Panc1 (cell line): ENCODE results near the gene SCNN1B. TPM values are rescaled to one million over a fixed set of nuclear protein-coding genes. Genes with fewer than 3 reads are reported as not detected.

Source experiments
- ATAC-seq: fragments of 200-7000 bp; cut with Tn5 transposase; 2 replicates; pipeline ENCODE4 v1.9.1; 2020; ENCODE audit warnings: mild to moderate bottlenecking, moderate library complexity
- BruUV-seq: library from RNA; stranded (reverse); fragments of 400-500 nt; replicated peaks from 2 replicates; lab custom pipeline; 2021; lab: Mats Ljungman, UMichigan
- CTCF ChIA-PET: fragments of 300-600 bp; sonication (Branson Sonifier 250); formaldehyde crosslinking; loops from one replicate; lab custom pipeline; 2022; ENCODE audit warnings: antibody characterized with exemption; lab: Charles Lee
- POLR2A ChIA-PET: fragments of 300-600 bp; sonication (Branson Sonifier 250); formaldehyde crosslinking; loops from one replicate; lab custom pipeline; 2022; ENCODE audit warnings: antibody characterized with exemption; lab: Charles Lee
- DNase-seq: peaks from one replicate; pipeline ENCODE4 v3.0.0-alpha.2; 2010; ENCODE audit warnings: low read depth, low spot score
- H3K27ac ChIP-seq: 2 replicates; pipeline ENCODE4 v1.5.1; 2011; ENCODE audit warnings: mild to moderate bottlenecking, low read length, inconsistent platforms
- H3K27me3 ChIP-seq: fragments of 200-500 bp; sonication (Bioruptor generic); 2 replicates; pipeline ENCODE4 v1.6.0; 2014; ENCODE audit warnings: low read length, inconsistent platforms; ENCODE audit not compliant: control insufficient read depth, insufficient read depth
- H3K36me3 ChIP-seq: fragments of 200-500 bp; sonication (Bioruptor generic); 2 replicates; pipeline ENCODE4 v1.5.1; 2014; ENCODE audit warnings: inconsistent platforms, mild to moderate bottlenecking, low read length, moderate library complexity; ENCODE audit not compliant: control insufficient read depth, insufficient read depth
- H3K4me1 ChIP-seq: 2 replicates; pipeline ENCODE4 v1.5.1; 2011; ENCODE audit warnings: inconsistent platforms, mild to moderate bottlenecking, low read length, moderate library complexity; ENCODE audit not compliant: control insufficient read depth, insufficient read depth
- H3K4me3 ChIP-seq, 2 experiments: 2 replicates each; pipeline ENCODE4 v1.5.1; 2011 to 2012; ENCODE audit warnings: low read depth in 2 of 2, low read length in 2 of 2, mild to moderate bottlenecking in 2 of 2, inconsistent platforms in 1 of 2, moderate library complexity in 1 of 2
- H3K9me3 ChIP-seq: fragments of 200-500 bp; sonication (Bioruptor generic); 2 replicates; pipeline ENCODE4 v1.5.1; 2014; ENCODE audit warnings: low read depth, mild to moderate bottlenecking, inconsistent platforms, low read length, moderate library complexity; ENCODE audit not compliant: control insufficient read depth, insufficient read depth
- CTCF ChIP-seq: fragments of 450-650 bp; IDR thresholded peaks from 2 replicates; pipeline ENCODE4 v1.5.1; 2017; ENCODE audit warnings: mild to moderate bottlenecking
- POLR2AphosphoS5 ChIP-seq: IDR thresholded peaks from 2 replicates; pipeline ENCODE4 v1.6.1; 2012; ENCODE audit warnings: mild to moderate bottlenecking, low read depth, low read length, moderate library complexity
- SIN3A ChIP-seq: IDR thresholded peaks from 2 replicates; pipeline ENCODE4 v1.6.1; 2012; ENCODE audit warnings: low read depth, mild to moderate bottlenecking, low read length, moderate library complexity, borderline replicate concordance; ENCODE audit not compliant: insufficient read depth
- TCF7L2 ChIP-seq: IDR thresholded peaks from 2 replicates; pipeline ENCODE4 v1.6.1; 2011; ENCODE audit warnings: mild to moderate bottlenecking, low read depth, low read length, inconsistent platforms
- in situ Hi-C: cut with HindIII; loops from 2 replicates; pipeline ENCODE4 v1.10.0; 2016; ENCODE audit warnings: low sequenced_read_pairs, low pct_unique_long_range_greater_than_20kb
- intact Hi-C: fragments of 100-400 bp; cut with micrococcal nuclease; formaldehyde crosslinking; loops from one replicate; pipeline ENCODE4 v1.10.0; 2022; ENCODE audit not compliant: unreplicated experiment
- total RNA-seq: library from RNA; stranded (reverse); gene quantifications from one replicate; pipeline ENCODE4 v1.2.1, GENCODE V29; 2021; ENCODE audit not compliant: unreplicated experiment
- TF ChIP-seq, protein P1 (sequence below), 2 experiments: IDR thresholded peaks; 2 replicates each; pipeline ENCODE4 v1.6.1; 2011 to 2012; ENCODE audit warnings: low read depth in 2 of 2, control low read depth in 1 of 2, low read length in 1 of 2, mild to moderate bottlenecking in 1 of 2, moderate library complexity in 1 of 2; ENCODE audit not compliant: insufficient read depth in 1 of 2

SCNN1B gene
- total RNA-seq, 1 experiment from 2014 or later = 10.7 TPM

DNA sequence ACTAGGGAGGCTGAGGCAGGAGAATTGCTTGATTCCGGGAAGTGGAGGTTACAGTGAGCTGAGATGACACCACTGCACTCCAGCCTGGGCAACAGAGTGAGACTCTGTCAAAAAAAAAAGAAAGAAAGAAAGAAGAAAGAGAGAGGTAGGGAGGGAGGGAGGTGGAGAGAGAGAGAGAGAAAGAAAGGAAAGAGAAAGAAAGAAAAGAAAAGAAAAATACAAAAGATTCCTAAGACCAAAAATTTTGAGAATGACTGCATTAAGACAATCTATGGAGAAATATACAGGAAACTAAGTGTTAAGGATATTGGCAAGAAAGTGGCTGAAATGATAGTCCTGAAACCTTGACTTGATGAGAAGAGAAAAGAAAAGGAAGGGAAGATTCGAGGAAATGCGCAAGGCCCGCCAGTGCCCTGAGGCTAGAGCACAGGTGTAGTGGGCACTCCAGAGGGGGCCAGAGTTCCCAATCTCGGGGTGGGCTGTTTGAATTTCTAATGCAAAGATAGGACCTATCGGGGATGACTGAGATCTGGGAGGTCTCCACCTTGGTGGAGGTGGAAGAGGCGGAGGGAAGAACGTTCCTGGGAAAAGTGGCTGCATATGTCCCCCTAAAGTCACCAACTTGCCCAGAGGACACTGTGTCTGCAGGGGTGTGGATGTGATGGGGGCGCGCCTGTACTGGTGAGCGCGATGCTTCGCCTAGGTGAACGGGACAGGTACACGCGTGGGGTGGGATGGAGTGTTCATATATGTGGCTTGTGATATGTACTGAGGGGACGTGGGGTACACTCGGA, 654 bp upstream of the SCNN1B start:
- Histone ChIP-seq H3K36me3 (no peaks in the 10 kb centered on the region), H3K9me3 (no peaks in the 10 kb centered on the region), H3K4me1 (peaks cover 9% of the 10 kb centered on the region), H3K27ac (0 out of 2 replicates have a peak overlapping the region, but pooled peaks have one; percentile 18), H3K4me3 (peak overlapping the region; percentile 48 to 58), H3K27me3 (peaks cover 4% of the 10 kb centered on the region; the same call in 1 of the 2 replicates)
- DNase-seq (no peak), ATAC-seq (0 out of 2 replicates have a peak, but pooled peaks have one; percentile 4)
- in situ Hi-C loops (no loop called here), intact Hi-C loops (no loop called here)
- CTCF ChIA-PET = no interaction called here
- TF ChIP-seq TCF7L2 (no peak), SIN3A (no peak), POLR2AphosphoS5 (no peak), CTCF (no peak)
- TF ChIP-seq, protein P1, sequence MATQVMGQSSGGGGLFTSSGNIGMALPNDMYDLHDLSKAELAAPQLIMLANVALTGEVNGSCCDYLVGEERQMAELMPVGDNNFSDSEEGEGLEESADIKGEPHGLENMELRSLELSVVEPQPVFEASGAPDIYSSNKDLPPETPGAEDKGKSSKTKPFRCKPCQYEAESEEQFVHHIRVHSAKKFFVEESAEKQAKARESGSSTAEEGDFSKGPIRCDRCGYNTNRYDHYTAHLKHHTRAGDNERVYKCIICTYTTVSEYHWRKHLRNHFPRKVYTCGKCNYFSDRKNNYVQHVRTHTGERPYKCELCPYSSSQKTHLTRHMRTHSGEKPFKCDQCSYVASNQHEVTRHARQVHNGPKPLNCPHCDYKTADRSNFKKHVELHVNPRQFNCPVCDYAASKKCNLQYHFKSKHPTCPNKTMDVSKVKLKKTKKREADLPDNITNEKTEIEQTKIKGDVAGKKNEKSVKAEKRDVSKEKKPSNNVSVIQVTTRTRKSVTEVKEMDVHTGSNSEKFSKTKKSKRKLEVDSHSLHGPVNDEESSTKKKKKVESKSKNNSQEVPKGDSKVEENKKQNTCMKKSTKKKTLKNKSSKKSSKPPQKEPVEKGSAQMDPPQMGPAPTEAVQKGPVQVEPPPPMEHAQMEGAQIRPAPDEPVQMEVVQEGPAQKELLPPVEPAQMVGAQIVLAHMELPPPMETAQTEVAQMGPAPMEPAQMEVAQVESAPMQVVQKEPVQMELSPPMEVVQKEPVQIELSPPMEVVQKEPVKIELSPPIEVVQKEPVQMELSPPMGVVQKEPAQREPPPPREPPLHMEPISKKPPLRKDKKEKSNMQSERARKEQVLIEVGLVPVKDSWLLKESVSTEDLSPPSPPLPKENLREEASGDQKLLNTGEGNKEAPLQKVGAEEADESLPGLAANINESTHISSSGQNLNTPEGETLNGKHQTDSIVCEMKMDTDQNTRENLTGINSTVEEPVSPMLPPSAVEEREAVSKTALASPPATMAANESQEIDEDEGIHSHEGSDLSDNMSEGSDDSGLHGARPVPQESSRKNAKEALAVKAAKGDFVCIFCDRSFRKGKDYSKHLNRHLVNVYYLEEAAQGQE (IDR thresholded peaks at IDR 0.05; ENCODE audit: insufficient read depth in 1 of 2, low read depth in 2 of 2, low read length in 1 of 2) = no peak
- BruUV-seq = no TSS peak
- POLR2A ChIA-PET = no interaction called here

GRCh38 chr16:23303685-23304084, 1.6 kb downstream of the SCNN1B start:
- ChIA-PET CTCF (no interaction called here), POLR2A (no interaction called here)
- no TSS peak for BruUV-seq
- intact Hi-C loops (no loop called here), in situ Hi-C loops (no loop called here)
- no peaks in the 10 kb centered on the region for H3K36me3 ChIP-seq
- no peak for DNase-seq
- H3K4me1 ChIP-seq = peaks cover 13% of the 10 kb centered on the region
- H3K27ac ChIP-seq = no peak overlapping the region
- no peak for ATAC-seq
- H3K9me3 ChIP-seq = no peaks in the 10 kb centered on the region
- no peak for TF ChIP-seq SIN3A
- TF ChIP-seq CTCF = no peak
- no peak for TF ChIP-seq TCF7L2
- no peak for TF ChIP-seq POLR2AphosphoS5
- TF ChIP-seq, protein P1 (IDR thresholded peaks at IDR 0.05; ENCODE audit: insufficient read depth in 1 of 2, low read depth in 2 of 2, low read length in 1 of 2) = no peak
- H3K27me3 ChIP-seq = 0 out of 2 replicates have a peak, but pooled peaks cover 4% of the 10 kb centered on the region
- no peak overlapping the region for H3K4me3 ChIP-seq
